T47D (cell line): ENCODE data around the gene RBBP8.
A peak's percentile ranks its signal among the peaks of the same experiment; 100 is the strongest.
"Not testable (repeated sequence)": the region's sequence is repeated elsewhere in the genome, so short reads cannot be mapped to it uniquely, and the experiment has no call there.

Source experiments
- DNase-seq, 2 experiments: peaks; one replicate each; pipeline versions ENCODE4 v3.0.0 to v3.0.0-alpha.2; 2011 to 2012; ENCODE audit warnings: low read depth in 1 of 2, low spot score in 1 of 2
- JUND ChIP-seq: IDR thresholded peaks from 2 replicates; pipeline ENCODE4 v1.6.1; 2012; ENCODE audit warnings: low read depth
- in situ Hi-C: cut with HindIII; loops from 2 replicates; pipeline ENCODE4 v1.10.0; 2016; ENCODE audit warnings: low sequenced_read_pairs, low pct_unique_long_range_greater_than_20kb

The RBBP8 gene

GRCh38 chr18:22933206-22933965, at the start of gene RBBP8:
Gene RBBP8, plus strand, starts transcription at chr18:22933328. Its CDS starts 3,524 bp downstream, at chr18:22936852.
- no peak for TF ChIP-seq JUND
- DNase-seq: peak; percentile 48 to 86
- in situ Hi-C loops: no loop called here

DNA sequence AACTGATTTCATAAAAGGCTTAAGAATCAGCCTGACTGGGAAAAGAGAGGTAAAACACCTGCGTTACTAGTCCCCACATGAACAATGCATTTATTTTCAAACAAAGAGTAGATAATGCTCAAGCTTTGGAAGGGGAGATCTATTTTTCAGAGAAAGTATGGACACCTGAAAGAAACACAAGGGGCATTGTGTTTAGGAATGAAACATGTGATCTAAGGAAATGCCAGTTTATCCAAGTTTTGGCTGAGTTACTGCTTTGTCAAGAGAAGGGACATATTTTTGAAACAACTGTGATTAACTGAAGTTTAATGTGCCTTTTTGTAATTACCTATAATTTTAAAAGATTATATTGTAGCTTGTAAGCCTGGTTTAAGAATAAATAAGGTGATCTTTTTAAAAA, 49.3 kb upstream of the RBBP8 start:
- in situ Hi-C loops: no loop called here
- no peak for DNase-seq

GRCh38 chr18:22885694-22886093, 47.4 kb upstream of the RBBP8 start:
- DNase-seq, in situ Hi-C loops: not testable (repeated sequence)

More for the DNA sequence above, 49.3 kb upstream of the RBBP8 start:
- TF ChIP-seq JUND: no peak

GRCh38 chr18:22899421-22899820, 33.7 kb upstream of the RBBP8 start:
- no peak for DNase-seq
- in situ Hi-C loops: no loop called here
- no peak for TF ChIP-seq JUND

- TF ChIP-seq JUND: no peak
- in situ Hi-C loops: no loop called here
- no peak for DNase-seq
Observed at GRCh38 chr18:22900558-22901238, 32.4 kb upstream of the RBBP8 start.

DNA sequence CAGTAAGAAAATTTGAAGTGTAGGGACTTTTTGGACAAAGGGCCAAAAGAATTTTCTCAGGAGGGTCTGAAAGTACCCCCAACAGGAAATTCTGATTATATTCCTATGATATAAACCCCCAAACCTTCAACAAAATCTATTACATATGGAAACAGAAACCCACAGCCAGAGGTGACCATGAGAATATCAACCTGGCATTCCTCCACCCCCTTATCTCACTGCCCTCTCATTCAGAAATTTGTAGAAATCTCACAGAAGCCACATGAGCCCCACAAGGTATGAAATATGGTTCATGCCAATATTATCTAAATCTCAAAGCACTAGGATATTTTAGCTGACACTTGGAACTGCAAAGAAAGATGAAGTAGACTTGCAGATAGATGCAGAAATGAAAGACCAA, 31.0 kb upstream of the RBBP8 start:
- TF ChIP-seq JUND: no peak
- DNase-seq: no peak
- in situ Hi-C loops: no loop called here

GRCh38 chr18:22903248-22903647, 29.9 kb upstream of the RBBP8 start:
- in situ Hi-C loops, DNase-seq: not testable (repeated sequence)

DNA sequence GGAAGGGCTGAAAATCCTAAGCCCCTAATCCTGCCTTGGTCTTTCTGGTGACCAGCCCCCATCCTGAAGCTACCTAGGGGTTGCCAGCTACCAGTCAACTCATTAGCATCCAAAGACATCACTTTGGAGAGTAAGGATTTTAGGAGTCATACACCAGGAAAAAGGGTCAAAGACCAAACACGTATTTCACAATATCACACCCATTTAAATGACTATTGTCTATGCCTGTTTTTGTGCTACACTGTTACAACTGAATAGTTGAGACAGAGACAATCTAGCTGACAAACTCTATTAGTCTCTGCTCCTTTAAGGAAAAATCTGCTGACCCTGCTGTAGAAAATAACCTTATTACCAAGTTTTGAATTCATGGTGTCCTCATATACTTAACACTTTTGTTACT, 21.0 kb upstream of the RBBP8 start:
- DNase-seq: no peak
- no peak for TF ChIP-seq JUND
- in situ Hi-C loops: no loop called here

- in situ Hi-C loops: no loop called here
- TF ChIP-seq JUND: no peak
- no peak for DNase-seq
Observed at GRCh38 chr18:22912835-22913234, 20.3 kb upstream of the RBBP8 start.

GRCh38 chr18:22913861-22914260, 19.3 kb upstream of the RBBP8 start:
- in situ Hi-C loops: no loop called here
- DNase-seq: peak; percentile 1 to 94
- TF ChIP-seq JUND: peak; percentile 40; the same call in 1 of the 2 replicates

DNA sequence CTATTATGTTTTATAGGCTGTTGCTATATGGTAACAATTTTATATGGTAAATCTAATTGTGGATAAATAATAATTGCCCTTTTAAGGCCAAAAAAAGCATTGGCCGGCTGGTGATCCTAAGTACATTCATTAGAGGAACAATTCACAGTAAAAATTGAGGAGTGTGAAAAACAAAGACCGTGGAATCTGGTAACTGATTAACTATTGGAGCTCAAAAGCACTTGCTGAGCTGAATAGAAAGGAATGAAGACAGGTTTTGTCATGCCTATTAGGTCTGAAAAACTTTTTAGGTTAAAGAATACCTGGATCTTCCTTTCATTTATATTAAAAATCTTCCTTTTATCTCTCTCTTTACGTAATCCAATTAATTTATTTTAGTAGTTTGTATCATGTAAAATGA, 18.5 kb upstream of the RBBP8 start:
- in situ Hi-C loops: no loop called here
- DNase-seq: no peak
- TF ChIP-seq JUND: no peak

DNA sequence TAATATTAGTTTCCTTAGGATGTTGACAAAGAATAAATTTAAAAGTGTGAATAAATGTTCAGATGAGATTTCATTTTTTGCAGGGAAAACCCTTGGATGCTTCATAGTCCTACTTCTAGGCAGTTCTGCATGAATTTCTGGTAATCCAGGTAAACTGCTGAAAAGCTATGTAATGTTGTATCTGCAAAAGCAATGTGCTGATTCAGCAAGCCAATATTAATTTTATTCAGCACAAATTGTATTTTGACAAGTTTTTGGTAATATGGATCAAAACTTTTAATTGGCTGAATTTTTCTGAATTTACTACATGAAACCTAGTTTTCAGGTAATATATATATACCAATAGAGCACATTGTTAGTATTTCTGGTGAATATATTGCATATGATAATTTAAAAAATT, 17.8 kb upstream of the RBBP8 start:
- TF ChIP-seq JUND: no peak
- no peak for DNase-seq
- in situ Hi-C loops: no loop called here

DNA sequence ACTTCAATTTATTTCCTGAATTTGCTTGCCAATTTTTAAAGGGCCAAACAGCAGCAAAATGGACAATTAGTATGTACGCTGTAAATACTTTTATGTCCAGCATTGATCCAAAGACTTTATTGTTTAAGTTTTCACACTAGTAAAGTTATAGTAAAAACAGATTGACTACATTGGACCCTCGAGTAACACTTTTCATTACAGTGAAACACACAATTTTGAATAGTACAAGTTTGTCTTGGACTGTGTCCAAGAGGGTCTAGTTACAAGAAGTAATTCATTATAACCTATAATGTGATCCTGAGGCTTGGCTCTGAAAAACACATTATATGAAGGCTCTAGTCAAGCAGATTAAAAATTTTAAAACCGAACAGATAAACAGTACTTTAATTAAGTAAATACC, 11.4 kb upstream of the RBBP8 start:
- TF ChIP-seq JUND: no peak
- no peak for DNase-seq
- in situ Hi-C loops: no loop called here
